ENCODE measurements around the gene ADARB2. TPM values are rescaled to one million over a fixed set of nuclear protein-coding genes. Genes with fewer than 3 reads are reported as not detected.

Gene ADARB2
- total RNA-seq, 1 experiment from 2014 or later: not detected

- CTCF ChIA-PET: no interaction called here
- no peak for TF ChIP-seq CTCF (IDR thresholded peaks at IDR 0.05; ENCODE audit: unreplicated experiment)
- no peak overlapping the region for H3K27ac Mint-ChIP-seq (ENCODE audit: unreplicated experiment)
- peaks cover 3% of the 10 kb centered on the region for H3K9me3 Mint-ChIP-seq (ENCODE audit: low read depth, unreplicated experiment)
- no peaks in the 10 kb centered on the region for H3K4me1 Mint-ChIP-seq (ENCODE audit: low read depth, unreplicated experiment)
- intact Hi-C loops (cut with micrococcal nuclease; ENCODE audit: unreplicated experiment): no loop called here
- no peak overlapping the region for H3K4me3 Mint-ChIP-seq (ENCODE audit: low read depth, unreplicated experiment)
- peaks cover 5% of the 10 kb centered on the region for H3K36me3 Mint-ChIP-seq (ENCODE audit: insufficient read depth, unreplicated experiment)
- peaks cover 51% of the 10 kb centered on the region for H3K27me3 Mint-ChIP-seq (ENCODE audit: unreplicated experiment)
- no TSS peak for BruUV-seq (replicated peaks)
- DNase-seq: no peak
Observed at GRCh38 chr10:1609648-1609970, 127.7 kb downstream of the ADARB2 start.

DNA sequence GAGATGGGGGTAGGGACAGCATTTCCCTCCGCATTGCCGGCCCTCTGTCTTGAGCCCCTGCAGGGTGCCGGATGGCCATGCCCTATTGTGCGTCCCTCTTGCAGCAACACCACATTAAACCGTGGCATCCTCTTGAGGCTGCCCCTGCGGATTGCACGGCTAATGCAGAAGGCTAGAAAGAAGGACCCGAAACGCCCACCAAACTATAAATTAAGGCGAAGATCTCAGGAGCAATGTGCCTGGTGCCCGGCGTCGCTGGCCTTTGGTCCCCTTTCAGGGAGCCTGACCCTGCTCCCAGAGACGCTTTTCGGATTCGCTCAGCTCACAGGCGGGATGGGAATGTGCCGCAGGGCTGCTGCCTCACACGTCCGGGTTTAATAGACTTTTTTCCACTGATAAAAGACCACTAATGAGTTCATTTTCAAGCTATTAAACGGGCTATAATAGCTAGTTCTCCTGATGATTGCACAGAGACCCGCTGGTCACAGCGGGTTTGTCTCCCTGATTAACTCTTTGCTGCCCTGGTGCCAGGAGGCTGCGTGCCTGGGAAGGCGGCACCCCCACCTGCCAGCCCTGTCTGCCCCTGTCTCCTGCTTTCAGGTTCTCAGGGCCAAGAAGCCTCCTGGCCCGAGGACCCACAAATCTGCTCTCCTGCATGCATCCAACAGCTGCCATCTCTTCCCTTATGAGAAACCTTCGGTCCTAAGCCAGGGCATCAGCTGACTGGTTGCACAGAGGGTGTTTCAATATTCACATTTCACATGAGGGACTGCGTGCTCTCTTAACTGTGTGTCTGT, 128.3 kb downstream of the ADARB2 start:
- DNase-seq: no peak
- no TSS peak for BruUV-seq (replicated peaks)
- intact Hi-C loops (cut with micrococcal nuclease; ENCODE audit: unreplicated experiment): no loop called here
- Mint-ChIP-seq H3K4me1 (ENCODE audit: low read depth, unreplicated experiment) (no peaks in the 10 kb centered on the region), H3K27ac (ENCODE audit: unreplicated experiment) (no peak overlapping the region), H3K4me3 (ENCODE audit: low read depth, unreplicated experiment) (no peak overlapping the region), H3K9me3 (ENCODE audit: low read depth, unreplicated experiment) (peaks cover 3% of the 10 kb centered on the region), H3K36me3 (ENCODE audit: insufficient read depth, unreplicated experiment) (peaks cover 5% of the 10 kb centered on the region), H3K27me3 (ENCODE audit: unreplicated experiment) (peaks cover 57% of the 10 kb centered on the region)
- TF ChIP-seq CTCF (IDR thresholded peaks at IDR 0.05; ENCODE audit: unreplicated experiment): no peak
- CTCF ChIA-PET: no interaction called here

- H3K27me3 Mint-ChIP-seq (ENCODE audit: unreplicated experiment): peaks cover 63% of the 10 kb centered on the region
Observed at GRCh38 chr10:1608408-1608807, 128.9 kb downstream of the ADARB2 start.

DNA sequence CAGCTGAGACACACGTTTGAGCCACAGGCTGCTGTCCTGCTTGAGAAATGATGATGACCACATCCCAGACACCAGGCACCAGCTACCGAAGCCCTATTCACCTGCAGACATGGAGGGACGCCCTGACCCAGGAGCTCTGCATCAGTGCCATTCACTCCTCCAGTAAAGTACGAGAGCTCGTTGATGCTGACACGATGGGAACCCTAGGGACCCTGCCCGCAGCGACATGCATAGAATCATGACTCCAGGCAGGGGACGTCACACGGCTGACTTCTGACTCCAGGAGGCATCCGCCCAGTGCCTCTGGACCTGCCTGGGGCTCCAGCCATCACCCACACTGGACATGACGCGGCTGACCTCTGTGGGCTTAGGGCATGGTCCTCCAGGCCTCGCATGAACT, 129.9 kb downstream of the ADARB2 start:
- CTCF ChIA-PET: interaction anchor here (0.5 kb wide), 1 partner anchor 1081 kb away, joined by 4 read pairs; no protein-coding TSS in a partner anchor
- BruUV-seq (replicated peaks): no TSS peak
- peaks cover 5% of the 10 kb centered on the region for H3K36me3 Mint-ChIP-seq (ENCODE audit: insufficient read depth, unreplicated experiment)
- no peak for DNase-seq
- intact Hi-C loops (cut with micrococcal nuclease; ENCODE audit: unreplicated experiment): no loop called here
- no peak overlapping the region for H3K27ac Mint-ChIP-seq (ENCODE audit: unreplicated experiment)
- H3K27me3 Mint-ChIP-seq (ENCODE audit: unreplicated experiment): peaks cover 63% of the 10 kb centered on the region
- TF ChIP-seq CTCF (IDR thresholded peaks at IDR 0.05; ENCODE audit: unreplicated experiment): no peak
- no peaks in the 10 kb centered on the region for H3K4me1 Mint-ChIP-seq (ENCODE audit: low read depth, unreplicated experiment)
- H3K9me3 Mint-ChIP-seq (ENCODE audit: low read depth, unreplicated experiment): peaks cover 8% of the 10 kb centered on the region
- H3K4me3 Mint-ChIP-seq (ENCODE audit: low read depth, unreplicated experiment): no peak overlapping the region

More at GRCh38 chr10:1608408-1608807, 128.9 kb downstream of the ADARB2 start:
- CTCF ChIA-PET: no interaction called here
- peaks cover 3% of the 10 kb centered on the region for H3K9me3 Mint-ChIP-seq (ENCODE audit: low read depth, unreplicated experiment)
- no TSS peak for BruUV-seq (replicated peaks)
- no peak overlapping the region for H3K27ac Mint-ChIP-seq (ENCODE audit: unreplicated experiment)
- TF ChIP-seq CTCF (IDR thresholded peaks at IDR 0.05; ENCODE audit: unreplicated experiment): no peak
- H3K4me3 Mint-ChIP-seq (ENCODE audit: low read depth, unreplicated experiment): no peak overlapping the region
- intact Hi-C loops (cut with micrococcal nuclease; ENCODE audit: unreplicated experiment): no loop called here
- H3K36me3 Mint-ChIP-seq (ENCODE audit: insufficient read depth, unreplicated experiment): peaks cover 5% of the 10 kb centered on the region
- H3K4me1 Mint-ChIP-seq (ENCODE audit: low read depth, unreplicated experiment): no peaks in the 10 kb centered on the region
- DNase-seq: no peak

Data from Calu3 (cell line).